ENCODE measurements around the gene CD300LF.

The CD300LF gene

DNA sequence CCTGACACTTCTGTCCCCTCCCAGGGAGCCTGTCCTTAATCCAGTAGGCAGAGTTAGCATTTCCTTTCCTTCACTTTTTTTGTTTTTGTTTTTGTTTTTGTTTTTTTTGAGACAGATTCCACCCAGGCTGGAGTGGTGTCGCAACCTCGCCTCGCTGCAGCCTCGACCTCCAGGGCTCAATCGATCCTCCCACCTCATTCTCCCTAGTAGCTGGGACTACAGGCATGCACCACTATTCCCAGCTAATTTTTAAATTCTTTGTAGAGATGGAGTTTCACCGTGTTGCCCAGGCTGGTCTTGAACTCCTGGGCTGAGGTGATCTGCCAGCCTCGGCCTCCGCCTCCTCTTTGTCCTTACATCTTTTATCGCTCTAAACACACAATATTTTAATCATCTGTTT lies 39.7 kb upstream of the CD300LF start:
- no peak overlapping the region for H2AFZ ChIP-seq (ENCODE audit: low read length)
- no peak overlapping the region for H3K9ac ChIP-seq (ENCODE audit: low read length)
- H3K4me3 ChIP-seq (ENCODE audit: low read depth, low read length, poor library complexity, severe bottlenecking), result no peak overlapping the region
- H3K4me1 ChIP-seq (ENCODE audit: insufficient read depth, low read length, severe bottlenecking), result peaks cover 17% of the 10 kb centered on the region
- H4K20me1 ChIP-seq (ENCODE audit: insufficient read depth, low read length), result no peaks in the 10 kb centered on the region
- TF ChIP-seq, protein P1, sequence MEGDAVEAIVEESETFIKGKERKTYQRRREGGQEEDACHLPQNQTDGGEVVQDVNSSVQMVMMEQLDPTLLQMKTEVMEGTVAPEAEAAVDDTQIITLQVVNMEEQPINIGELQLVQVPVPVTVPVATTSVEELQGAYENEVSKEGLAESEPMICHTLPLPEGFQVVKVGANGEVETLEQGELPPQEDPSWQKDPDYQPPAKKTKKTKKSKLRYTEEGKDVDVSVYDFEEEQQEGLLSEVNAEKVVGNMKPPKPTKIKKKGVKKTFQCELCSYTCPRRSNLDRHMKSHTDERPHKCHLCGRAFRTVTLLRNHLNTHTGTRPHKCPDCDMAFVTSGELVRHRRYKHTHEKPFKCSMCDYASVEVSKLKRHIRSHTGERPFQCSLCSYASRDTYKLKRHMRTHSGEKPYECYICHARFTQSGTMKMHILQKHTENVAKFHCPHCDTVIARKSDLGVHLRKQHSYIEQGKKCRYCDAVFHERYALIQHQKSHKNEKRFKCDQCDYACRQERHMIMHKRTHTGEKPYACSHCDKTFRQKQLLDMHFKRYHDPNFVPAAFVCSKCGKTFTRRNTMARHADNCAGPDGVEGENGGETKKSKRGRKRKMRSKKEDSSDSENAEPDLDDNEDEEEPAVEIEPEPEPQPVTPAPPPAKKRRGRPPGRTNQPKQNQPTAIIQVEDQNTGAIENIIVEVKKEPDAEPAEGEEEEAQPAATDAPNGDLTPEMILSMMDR (IDR thresholded peaks at IDR 0.05; ENCODE audit: low read length), result no peak
- no peak for TF ChIP-seq EZH2 (IDR thresholded peaks at IDR 0.05; ENCODE audit: borderline replicate concordance, low read length)
- no peaks in the 10 kb centered on the region for H3K9me3 ChIP-seq (ENCODE audit: low read length)
- H3K4me2 ChIP-seq (ENCODE audit: low read length), result no peak overlapping the region
- no peaks in the 10 kb centered on the region for H3F3A ChIP-seq (ENCODE audit: insufficient read depth, low read length)
- H3K36me3 ChIP-seq (ENCODE audit: insufficient read depth, low read length), result no peaks in the 10 kb centered on the region
- H3K27ac ChIP-seq (ENCODE audit: low read depth, low read length, poor library complexity, severe bottlenecking), result no peak overlapping the region
- no peaks in the 10 kb centered on the region for H3K79me2 ChIP-seq (ENCODE audit: insufficient read depth, low read length)
- H3K27me3 ChIP-seq (ENCODE audit: insufficient read depth, low read length), result no peaks in the 10 kb centered on the region
- H3K9me2 ChIP-seq (ENCODE audit: low read depth, low read length), result no peaks in the 10 kb centered on the region

DNA sequence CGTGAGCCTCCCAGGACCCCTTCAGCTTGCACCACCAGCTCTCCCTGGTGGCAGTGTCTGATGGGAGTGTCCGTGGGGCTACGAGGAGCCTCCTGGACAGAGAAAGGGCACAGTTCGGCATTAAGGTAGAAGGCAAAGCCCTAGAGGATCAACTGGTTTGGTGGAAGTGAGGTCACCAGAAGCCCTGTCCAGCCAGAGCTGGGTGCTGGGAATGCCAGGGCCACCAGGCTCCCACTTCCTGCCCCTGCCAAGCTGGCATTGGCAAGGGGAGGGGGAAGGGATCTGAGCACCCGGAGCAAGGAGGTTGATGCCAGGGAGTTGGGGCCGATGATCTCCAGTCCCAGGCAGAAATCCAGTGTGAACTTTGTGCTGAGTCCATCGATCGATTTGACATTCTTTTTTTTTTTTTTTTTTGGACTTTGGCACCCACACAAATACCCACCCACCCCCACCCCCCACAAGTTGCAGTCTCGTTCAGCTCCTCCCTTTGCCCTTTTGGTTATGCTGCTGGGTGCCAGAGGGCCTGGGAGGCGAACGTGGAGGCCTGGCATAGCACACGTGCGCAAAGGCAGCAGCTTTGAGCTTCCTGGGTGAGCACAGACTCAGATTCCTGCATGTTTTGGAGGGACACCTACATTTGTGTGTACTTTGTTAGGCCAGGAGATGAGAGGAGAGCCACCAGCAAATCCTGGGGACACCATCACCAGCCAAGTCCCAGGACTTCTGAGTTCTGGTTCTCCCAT lies 37.8 kb upstream of the CD300LF start:
- Histone ChIP-seq H3K79me2 (ENCODE audit: insufficient read depth, low read length) (no peaks in the 10 kb centered on the region), H2AFZ (ENCODE audit: low read length) (no peak overlapping the region), H3K27me3 (ENCODE audit: insufficient read depth, low read length) (no peaks in the 10 kb centered on the region), H3K4me3 (ENCODE audit: low read depth, low read length, poor library complexity, severe bottlenecking) (peak overlapping the region; percentile 73), H3K4me1 (ENCODE audit: insufficient read depth, low read length, severe bottlenecking) (peaks cover 17% of the 10 kb centered on the region), H3K9me3 (ENCODE audit: low read length) (no peaks in the 10 kb centered on the region), H3K4me2 (ENCODE audit: low read length) (peak overlapping the region; percentile 65), H3K36me3 (ENCODE audit: insufficient read depth, low read length) (no peaks in the 10 kb centered on the region), H3K9ac (ENCODE audit: low read length) (peak overlapping the region; percentile 75; the same call in 1 of the 2 replicates), H3K9me2 (ENCODE audit: low read depth, low read length) (no peaks in the 10 kb centered on the region), H3F3A (ENCODE audit: insufficient read depth, low read length) (no peaks in the 10 kb centered on the region), H4K20me1 (ENCODE audit: insufficient read depth, low read length) (no peaks in the 10 kb centered on the region), H3K27ac (ENCODE audit: low read depth, low read length, poor library complexity, severe bottlenecking) (no peak overlapping the region)
- no peak for TF ChIP-seq EZH2 (IDR thresholded peaks at IDR 0.05; ENCODE audit: borderline replicate concordance, low read length)
- TF ChIP-seq, protein P1 (IDR thresholded peaks at IDR 0.05; ENCODE audit: low read length), result no peak

DNA sequence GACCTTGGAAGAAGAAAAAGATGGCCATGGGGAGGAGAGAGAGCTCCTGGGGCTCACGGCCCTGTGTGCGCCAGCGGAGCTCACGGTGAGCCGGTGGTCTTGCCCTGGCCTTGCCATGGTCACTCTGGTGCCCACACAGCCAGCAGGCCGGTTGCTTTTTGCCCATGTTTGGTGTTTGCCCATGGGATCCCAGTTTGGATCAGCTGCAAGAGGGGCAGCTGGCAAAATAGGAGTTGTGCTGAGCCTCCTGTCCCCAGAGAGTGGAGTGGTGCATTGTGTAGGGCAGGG lies 37.3 kb upstream of the CD300LF start:
- peak overlapping the region; percentile 75; the same call in 1 of the 2 replicates for H3K9ac ChIP-seq (ENCODE audit: low read length)
- H3K4me1 ChIP-seq (ENCODE audit: insufficient read depth, low read length, severe bottlenecking), result peaks cover 17% of the 10 kb centered on the region
- no peak overlapping the region for H3K27ac ChIP-seq (ENCODE audit: low read depth, low read length, poor library complexity, severe bottlenecking)
- H3K9me3 ChIP-seq (ENCODE audit: low read length), result no peaks in the 10 kb centered on the region
- TF ChIP-seq, protein P1 (IDR thresholded peaks at IDR 0.05; ENCODE audit: low read length), result no peak
- peak overlapping the region; percentile 65 for H3K4me2 ChIP-seq (ENCODE audit: low read length)
- H3K4me3 ChIP-seq (ENCODE audit: low read depth, low read length, poor library complexity, severe bottlenecking), result peak overlapping the region; percentile 73
- H3K9me2 ChIP-seq (ENCODE audit: low read depth, low read length), result no peaks in the 10 kb centered on the region
- H2AFZ ChIP-seq (ENCODE audit: low read length), result no peak overlapping the region
- no peaks in the 10 kb centered on the region for H3F3A ChIP-seq (ENCODE audit: insufficient read depth, low read length)
- H3K27me3 ChIP-seq (ENCODE audit: insufficient read depth, low read length), result no peaks in the 10 kb centered on the region
- no peaks in the 10 kb centered on the region for H3K79me2 ChIP-seq (ENCODE audit: insufficient read depth, low read length)
- no peaks in the 10 kb centered on the region for H3K36me3 ChIP-seq (ENCODE audit: insufficient read depth, low read length)
- no peaks in the 10 kb centered on the region for H4K20me1 ChIP-seq (ENCODE audit: insufficient read depth, low read length)

Measured in OCI-LY1 (cell line).